Ovary (tissue), 9 donors: ENCODE measurements around the gene IL9. TPM values are rescaled to one million over a fixed set of nuclear protein-coding genes. Genes with fewer than 3 reads are reported as not detected.

Source experiments
- polyA plus RNA-seq, 2 donors: library from polyadenylated mRNA; stranded (reverse); fragments of 200-250 nt in 1 of 2; fragments of 350-450 nt in 1 of 2; fragmentation: Illumina TruSeq in 1 of 2; extraction: RNeasy Lipid Tissue Mini Kit (QIAGEN cat#74804) in 1 of 2; gene quantifications; one replicate each; pipeline ENCODE4 v1.2.3, GENCODE V29; 2013 to 2014
- total RNA-seq, 7 donors: library from RNA; depleted of rRNA in 2 of 7; stranded (reverse); fragments of >200 nt in 2 of 7; fragmentation: NEBNext Ultra II Directional in 3 of 7; extraction: Animal tissue kit (Norgen Biotek cat#: 25700) in 3 of 7; gene quantifications; one replicate each; pipeline versions ENCODE4 v1.1.0 to v1.2.4, GENCODE V29; 2016 to 2023
- donor health status: DM: no; HTN: no; CAD: no; lungs with moderate emphysema.
- donor health status: DM: no; HTN: no; CAD: no.
- donor health status: Bipolar disorder and iron deficiency.
- donor health status: DM: yes; HTN: yes; CAD: no.
- donor health status: DM: no; HTN: no; CAD: no.
- donor health status: DM: yes; HTN: yes; CAD: no.

Gene IL9
- total and polyA plus RNA-seq, 9 donors: not detected

Other genes starting within 250 kb of the IL9 start
- gene SLC25A48, start 61.2 kb downstream of the IL9 start, total RNA-seq: 1 to 10 TPM in 1 of 7 donors, not detected in 6; 1.4 TPM
- gene SLC25A48, start 61.2 kb downstream of the IL9 start, polyA plus RNA-seq: not detected
- gene LECT2, start 59.1 kb upstream of the IL9 start, total RNA-seq: not detected
- gene LECT2, start 59.1 kb upstream of the IL9 start, polyA plus RNA-seq: not detected
- gene TGFBI, start 133.1 kb upstream of the IL9 start, total RNA-seq: 10 to 100 TPM; 14.5 to 46.6 (median 25.3) TPM
- gene TGFBI, start 133.1 kb upstream of the IL9 start, polyA plus RNA-seq: 100 to 1,000 TPM in 1 of 2 donors, 10 to 100 TPM in 1; 22.2 to 138 TPM
- 100 to 1,000 TPM in 5 of 7 donors, 10 to 100 TPM in 2; 41.8 to 130 (median 112) TPM for gene SMAD5, start 237.0 kb upstream of the IL9 start, total RNA-seq
- gene SMAD5, start 237.0 kb upstream of the IL9 start, polyA plus RNA-seq: 10 to 100 TPM; 20.3 to 33.7 TPM